HG03439 (cell line): Measurements from ENCODE around the gene MED8.
"Not testable (repeated sequence)": the region's sequence is repeated elsewhere in the genome, so short reads cannot be mapped to it uniquely, and the experiment has no call there.

ENCODE experiments used
- ATAC-seq: cut with Tn5 transposase; IDR thresholded peaks from one replicate; pipeline ENCODE4 v1.9.1; 2021; ENCODE audit warnings: mild to moderate bottlenecking, moderate library complexity; ENCODE audit not compliant: unreplicated experiment

Gene MED8

DNA sequence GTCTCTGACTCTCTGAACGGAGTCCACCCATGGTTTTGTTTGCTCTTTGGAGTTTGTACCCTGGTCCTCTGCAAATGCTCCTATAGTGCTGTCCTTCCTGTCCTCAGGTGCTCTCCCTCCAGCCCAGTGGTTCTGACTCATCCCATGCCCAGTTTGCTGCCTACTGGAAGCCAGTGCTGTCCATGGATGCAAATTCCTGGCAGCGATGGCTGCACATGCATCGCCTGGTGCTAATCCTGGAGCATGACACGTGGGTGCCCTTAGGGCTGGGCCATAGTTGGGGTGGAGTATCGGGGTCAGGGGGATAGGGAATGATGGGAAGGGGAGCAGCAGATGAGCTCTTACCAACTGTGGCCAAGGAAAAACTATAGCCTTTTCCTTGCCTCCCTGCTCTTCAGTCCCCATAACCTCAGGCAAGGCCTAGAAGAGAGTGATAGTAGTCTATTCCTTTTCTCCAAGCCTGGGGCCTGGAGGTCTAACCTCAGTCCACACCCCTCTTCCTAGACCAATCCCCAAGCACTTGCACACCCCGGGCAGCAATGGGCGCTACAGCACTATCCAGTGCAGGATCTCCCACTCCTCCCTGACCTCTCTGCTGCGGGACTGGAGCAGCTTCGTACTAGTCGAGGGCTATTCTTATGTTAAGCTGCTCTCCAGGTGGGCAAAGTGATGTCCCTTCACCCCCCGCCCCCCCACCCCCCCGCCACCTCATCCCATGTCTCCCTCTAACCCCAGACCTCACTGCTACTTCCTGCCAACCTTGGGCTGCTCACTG lies 32.6 kb upstream of the MED8 start:
- no peak for ATAC-seq

DNA sequence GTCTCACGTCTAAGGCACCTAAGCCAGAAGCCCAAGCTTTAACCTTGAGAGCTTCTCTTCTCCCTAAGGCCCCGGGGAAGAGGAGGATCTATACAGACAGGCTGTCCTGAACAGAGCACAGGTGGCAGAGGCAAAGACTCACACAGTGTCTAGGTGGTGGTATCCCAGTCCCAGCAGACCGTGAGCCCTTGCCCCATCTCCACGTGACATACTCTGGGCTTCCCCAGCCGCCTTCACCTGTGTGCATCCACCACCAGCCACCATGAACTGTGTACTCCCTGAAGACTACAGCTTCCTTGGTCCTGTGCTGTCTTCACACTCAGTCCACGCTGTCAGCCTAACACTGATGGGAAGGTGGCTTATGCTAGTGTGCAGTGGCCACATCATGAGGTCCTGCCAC lies 31.8 kb upstream of the MED8 start:
- no peak for ATAC-seq

- ATAC-seq, result no peak
These were observed 31.3 kb upstream of the MED8 start for GRCh38 chr1:43420874-43421273.

GRCh38 chr1:43419627-43420425 lies 30.2 kb upstream of the MED8 start:
- no peak for ATAC-seq

DNA sequence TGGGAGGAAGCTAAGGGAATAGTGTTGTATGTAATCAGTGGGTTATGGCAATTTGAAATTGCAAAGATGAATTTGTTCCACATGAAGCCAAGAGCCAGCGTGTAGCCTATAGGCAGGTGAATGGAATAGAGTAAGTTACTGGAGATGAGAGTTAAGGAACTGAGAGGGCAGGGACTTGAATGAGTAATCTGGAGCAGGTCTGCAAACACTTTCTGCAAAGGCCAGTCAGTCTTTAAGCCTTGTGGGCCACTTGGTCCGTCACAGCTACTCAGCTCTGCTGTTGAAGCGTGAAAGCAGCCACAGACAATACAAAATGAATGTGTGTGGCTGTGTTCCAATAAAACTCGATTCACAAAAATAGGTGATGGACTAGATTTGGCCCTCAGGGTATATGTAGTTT lies 29.3 kb upstream of the MED8 start:
- ATAC-seq, result no peak

GRCh38 chr1:43415901-43416300 lies 26.3 kb upstream of the MED8 start:
- ATAC-seq, result no peak

- no peak for ATAC-seq
These were observed 25.1 kb upstream of the MED8 start for GRCh38 chr1:43414634-43415223.

- ATAC-seq, result not testable (repeated sequence)
These were observed 23.8 kb upstream of the MED8 start for GRCh38 chr1:43413426-43413825.

GRCh38 chr1:43410571-43410970 lies 21.0 kb upstream of the MED8 start:
- ATAC-seq, result no peak

DNA sequence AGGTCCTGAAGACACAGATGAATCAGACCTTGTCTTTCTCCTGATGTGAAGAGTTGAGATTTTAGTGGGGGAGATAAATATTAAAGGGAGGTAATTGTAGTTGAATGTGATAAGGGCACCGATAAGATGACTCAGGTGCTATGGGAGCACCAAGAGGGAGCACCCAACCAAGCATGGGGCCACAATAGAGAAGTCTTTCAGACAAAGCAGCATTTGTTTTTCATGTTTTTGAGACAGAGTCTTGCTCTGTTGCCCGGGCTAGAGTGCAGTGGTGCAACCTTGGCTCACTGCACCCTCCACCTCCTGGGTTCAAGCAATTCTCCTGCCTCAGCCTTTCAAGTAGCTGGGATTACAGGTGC lies 16.3 kb upstream of the MED8 start:
- ATAC-seq, result no peak

- ATAC-seq, result no peak
These were observed 15.7 kb upstream of the MED8 start for GRCh38 chr1:43405219-43405875.

GRCh38 chr1:43404353-43404752 lies 14.8 kb upstream of the MED8 start:
- no peak for ATAC-seq

- no peak for ATAC-seq
These were observed 12.7 kb upstream of the MED8 start for GRCh38 chr1:43402089-43402865.

GRCh38 chr1:43400441-43400840 lies 10.8 kb upstream of the MED8 start:
- ATAC-seq, result not testable (repeated sequence)

DNA sequence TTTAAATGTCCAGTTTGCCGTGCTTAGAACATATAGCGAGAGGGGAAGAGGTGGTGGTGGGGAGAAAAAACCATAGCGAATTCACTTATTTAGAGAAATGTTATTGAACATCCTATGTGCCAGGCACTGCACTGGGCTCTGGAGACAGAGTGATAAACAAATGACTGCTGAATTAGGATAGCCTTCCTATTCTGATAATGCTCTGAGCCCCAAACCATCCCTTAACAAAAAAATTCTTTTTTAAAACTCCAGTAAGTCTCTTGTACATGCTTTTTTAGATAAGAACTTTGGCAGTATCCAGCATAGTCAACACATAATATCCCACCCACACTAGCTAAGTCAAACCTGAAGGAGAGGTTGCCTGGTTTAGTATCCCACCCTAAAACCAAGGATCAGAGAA lies 8.6 kb upstream of the MED8 start:
- ATAC-seq, result no peak

DNA sequence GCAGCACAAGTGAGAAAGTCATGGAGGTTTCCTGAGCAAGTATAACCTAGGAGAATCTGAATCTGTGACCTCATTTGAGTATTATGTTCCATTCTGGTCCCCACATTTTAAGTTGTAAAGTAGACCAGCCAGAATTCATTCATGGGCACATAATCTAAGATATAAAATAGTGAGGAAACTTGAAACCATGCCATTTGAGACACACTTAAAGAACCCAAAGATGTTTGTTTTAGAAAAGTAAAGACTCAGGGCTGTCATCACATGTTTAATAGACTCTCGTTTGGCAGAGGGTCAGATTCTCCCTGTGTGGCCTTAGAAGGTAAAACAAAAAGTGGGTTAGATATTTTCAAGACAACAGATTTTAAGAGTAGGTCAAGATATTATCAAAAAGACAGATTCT lies 6.5 kb upstream of the MED8 start:
- ATAC-seq, result no peak

DNA sequence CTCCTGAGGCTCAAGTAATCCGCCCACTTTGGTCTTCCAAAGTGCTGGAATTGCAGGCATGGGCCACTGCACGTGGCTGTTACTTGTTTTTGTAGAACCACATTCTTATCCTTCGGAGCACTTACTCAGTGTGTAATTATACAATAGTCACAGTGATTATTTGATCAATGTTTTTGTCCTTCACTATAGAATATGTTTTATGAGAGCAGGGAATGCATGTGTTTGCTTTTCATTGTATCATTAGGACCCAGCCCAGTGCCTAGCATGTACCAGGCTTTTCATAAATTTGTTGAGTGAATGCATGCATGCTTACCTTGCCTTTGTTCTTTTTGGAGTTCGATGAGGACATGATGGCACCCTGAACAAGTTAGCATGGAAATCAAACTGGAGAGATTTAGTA lies 5.9 kb upstream of the MED8 start:
- no peak for ATAC-seq

- no peak for ATAC-seq
These were observed 3.1 kb upstream of the MED8 start for GRCh38 chr1:43392702-43393101.

GRCh38 chr1:43388613-43389012 lies 987 bp downstream of the MED8 start:
- ATAC-seq, result no peak

- no peak for ATAC-seq
These were observed 1.5 kb downstream of the MED8 start for GRCh38 chr1:43387976-43388599.
